HEK293 (cell line): Measurements from ENCODE around the gene HDDC2.

Experiments used
- BCL11A ChIP-seq: fragments of 450-650 bp; formaldehyde crosslinking; IDR thresholded peaks from 2 replicates; pipeline ENCODE4 v1.5.1; 2016; ENCODE audit warnings: low read depth, missing biosample characterization, missing genetic modification characterization
- BCL6B ChIP-seq: fragments of 450-650 bp; formaldehyde crosslinking; IDR thresholded peaks from 2 replicates; pipeline ENCODE4 v1.5.1; 2017; ENCODE audit warnings: missing biosample characterization, missing genetic modification characterization
- CTCF ChIP-seq: fragments of 450-650 bp; formaldehyde crosslinking; IDR thresholded peaks from 2 replicates; pipeline ENCODE4 v1.5.1; 2016; ENCODE audit warnings: missing biosample characterization, missing genetic modification characterization
- ZNF138 ChIP-seq: fragments of 450-650 bp; formaldehyde crosslinking; IDR thresholded peaks from 2 replicates; pipeline ENCODE4 v1.5.1; 2016; ENCODE audit warnings: missing biosample characterization, missing genetic modification characterization, borderline replicate concordance
- ZNF785 ChIP-seq: fragments of 450-650 bp; formaldehyde crosslinking; IDR thresholded peaks from 2 replicates; pipeline ENCODE4 v1.5.1; 2016; ENCODE audit warnings: missing biosample characterization, missing genetic modification characterization
- ZNF791 ChIP-seq: fragments of 450-650 bp; formaldehyde crosslinking; IDR thresholded peaks from 2 replicates; pipeline ENCODE4 v1.5.1; 2016; ENCODE audit warnings: missing biosample characterization, missing genetic modification characterization

GRCh38 chr6:125273965-125274364 is 27.8 kb downstream of the HDDC2 start:
- no peak for TF ChIP-seq BCL6B (tag by site-specific recombination)
- TF ChIP-seq ZNF791, result no peak
- no peak for TF ChIP-seq CTCF (tag by site-specific recombination)
- TF ChIP-seq ZNF138 (tag by site-specific recombination), result no peak
- TF ChIP-seq BCL11A (tag by site-specific recombination), result no peak
- no peak for TF ChIP-seq ZNF785 (tag by site-specific recombination)
